ENCODE data around the gene NR4A1. TPM values are rescaled to one million over a fixed set of nuclear protein-coding genes. Genes with fewer than 3 reads are reported as not detected.

Gene NR4A1
- total RNA-seq, 2 experiments from 2014 or later = 67.0 to 79.2 TPM

- DNase-seq (peak in 1 of 14 experiments; percentile 23), ATAC-seq (ENCODE audit: poor library complexity) (no peak)
- peaks cover 10% of the 10 kb centered on the region for H3K36me3 Mint-ChIP-seq (ENCODE audit: low read depth)
- ChIA-PET CTCF (no interaction called here), POLR2A (no interaction called here)
- H3K4me1 ChIP-seq (ENCODE audit: insufficient read depth, low read length) = peaks cover 33% of the 10 kb centered on the region
- no peaks in the 10 kb centered on the region for H3K27me3 Mint-ChIP-seq
- no peak overlapping the region for H3K4me3 ChIP-seq (ENCODE audit: low read length)
- no peaks in the 10 kb centered on the region for H3K27me3 ChIP-seq (ENCODE audit: control insufficient read depth in 1 of 2, insufficient read depth in 2 of 2, low read length in 2 of 2)
- peaks cover 38% of the 10 kb centered on the region for H3K4me1 Mint-ChIP-seq (ENCODE audit: low read depth)
- H3K27ac Mint-ChIP-seq = peak overlapping the region; percentile 36
- no peak for TF ChIP-seq CTCF (IDR thresholded peaks at IDR 0.05)
- peaks cover 10% of the 10 kb centered on the region for H3K36me3 ChIP-seq (ENCODE audit: insufficient read depth, low read length)
- H3K4me3 Mint-ChIP-seq = peak overlapping the region; percentile 20
- H3K27ac ChIP-seq (ENCODE audit: low read depth in 1 of 2, low read length in 2 of 2) = no peak overlapping the region
- intact Hi-C loops (cut with DNase I, micrococcal nuclease) = no loop called here
- no peaks in the 10 kb centered on the region for H3K9me3 Mint-ChIP-seq
- no peaks in the 10 kb centered on the region for H3K9me3 ChIP-seq (ENCODE audit: control insufficient read depth in 1 of 2, insufficient read depth in 1 of 2, low read length in 2 of 2)
Observed at GRCh38 chr12:52054231-52054832, 3.1 kb downstream of the NR4A1 start.

GRCh38 chr12:52054833-52055730 lies 3.8 kb downstream of the NR4A1 start:
- no peak for ATAC-seq (ENCODE audit: poor library complexity)
- ChIA-PET CTCF (no interaction called here), POLR2A (no interaction called here)
- H3K36me3 Mint-ChIP-seq (ENCODE audit: low read depth) = peaks cover 10% of the 10 kb centered on the region
- H3K9me3 ChIP-seq (ENCODE audit: control insufficient read depth in 1 of 2, insufficient read depth in 1 of 2, low read length in 2 of 2) = no peaks in the 10 kb centered on the region
- H3K4me1 Mint-ChIP-seq (ENCODE audit: low read depth) = peaks cover 30% of the 10 kb centered on the region
- DNase-seq = no peak
- no peak overlapping the region for H3K4me3 Mint-ChIP-seq
- intact Hi-C loops (cut with DNase I, micrococcal nuclease) = no loop called here
- H3K27me3 Mint-ChIP-seq = no peaks in the 10 kb centered on the region
- H3K27me3 ChIP-seq (ENCODE audit: control insufficient read depth in 1 of 2, insufficient read depth in 2 of 2, low read length in 2 of 2) = no peaks in the 10 kb centered on the region
- no peaks in the 10 kb centered on the region for H3K9me3 Mint-ChIP-seq
- H3K36me3 ChIP-seq (ENCODE audit: insufficient read depth, low read length) = peaks cover 10% of the 10 kb centered on the region
- H3K4me3 ChIP-seq (ENCODE audit: low read length) = no peak overlapping the region
- no peak overlapping the region for H3K27ac Mint-ChIP-seq
- H3K27ac ChIP-seq (ENCODE audit: low read depth in 1 of 2, low read length in 2 of 2) = no peak overlapping the region
- H3K4me1 ChIP-seq (ENCODE audit: insufficient read depth, low read length) = peaks cover 28% of the 10 kb centered on the region
- no peak for TF ChIP-seq CTCF (IDR thresholded peaks at IDR 0.05)

GRCh38 chr12:52055731-52056711 lies 4.8 kb downstream of the NR4A1 start:
- H3K4me1 Mint-ChIP-seq (ENCODE audit: low read depth) = peaks cover 25% of the 10 kb centered on the region
- POLR2A ChIA-PET = no interaction called here
- H3K36me3 Mint-ChIP-seq (ENCODE audit: low read depth) = peaks cover 10% of the 10 kb centered on the region
- no peak overlapping the region for H3K4me3 Mint-ChIP-seq
- H3K9me3 ChIP-seq (ENCODE audit: control insufficient read depth in 1 of 2, insufficient read depth in 1 of 2, low read length in 2 of 2) = no peaks in the 10 kb centered on the region
- TF ChIP-seq CTCF (IDR thresholded peaks at IDR 0.05) = no peak
- no peaks in the 10 kb centered on the region for H3K27me3 ChIP-seq (ENCODE audit: control insufficient read depth in 1 of 2, insufficient read depth in 2 of 2, low read length in 2 of 2)
- H3K9me3 Mint-ChIP-seq = no peaks in the 10 kb centered on the region
- H3K4me1 ChIP-seq (ENCODE audit: insufficient read depth, low read length) = peaks cover 19% of the 10 kb centered on the region
- H3K27me3 Mint-ChIP-seq = no peaks in the 10 kb centered on the region
- no peak overlapping the region for H3K4me3 ChIP-seq (ENCODE audit: low read length)
- H3K27ac Mint-ChIP-seq = peak overlapping the region; percentile 24
- H3K36me3 ChIP-seq (ENCODE audit: insufficient read depth, low read length) = peaks cover 10% of the 10 kb centered on the region
- CTCF ChIA-PET = no interaction called here
- no peak for DNase-seq
- no peak overlapping the region for H3K27ac ChIP-seq (ENCODE audit: low read depth in 1 of 2, low read length in 2 of 2)
- intact Hi-C loops (cut with DNase I, micrococcal nuclease) = no loop called here
- ATAC-seq (ENCODE audit: poor library complexity) = no peak

Data from CD4-positive, alpha-beta T cell (primary cell).